Stimulated activated CD8-positive, alpha-beta memory T cell treated with anti-CD3 and anti-CD28 coated beads, Interleukin-4, amount 100 ng/mL, for 24 hours (primary cell): ENCODE results near the gene LMF1.

Experiments used
- DNase-seq: peaks from one replicate; pipeline ENCODE4 v3.0.0-alpha.2; 2020; ENCODE audit warnings: low read depth

The LMF1 gene

DNA sequence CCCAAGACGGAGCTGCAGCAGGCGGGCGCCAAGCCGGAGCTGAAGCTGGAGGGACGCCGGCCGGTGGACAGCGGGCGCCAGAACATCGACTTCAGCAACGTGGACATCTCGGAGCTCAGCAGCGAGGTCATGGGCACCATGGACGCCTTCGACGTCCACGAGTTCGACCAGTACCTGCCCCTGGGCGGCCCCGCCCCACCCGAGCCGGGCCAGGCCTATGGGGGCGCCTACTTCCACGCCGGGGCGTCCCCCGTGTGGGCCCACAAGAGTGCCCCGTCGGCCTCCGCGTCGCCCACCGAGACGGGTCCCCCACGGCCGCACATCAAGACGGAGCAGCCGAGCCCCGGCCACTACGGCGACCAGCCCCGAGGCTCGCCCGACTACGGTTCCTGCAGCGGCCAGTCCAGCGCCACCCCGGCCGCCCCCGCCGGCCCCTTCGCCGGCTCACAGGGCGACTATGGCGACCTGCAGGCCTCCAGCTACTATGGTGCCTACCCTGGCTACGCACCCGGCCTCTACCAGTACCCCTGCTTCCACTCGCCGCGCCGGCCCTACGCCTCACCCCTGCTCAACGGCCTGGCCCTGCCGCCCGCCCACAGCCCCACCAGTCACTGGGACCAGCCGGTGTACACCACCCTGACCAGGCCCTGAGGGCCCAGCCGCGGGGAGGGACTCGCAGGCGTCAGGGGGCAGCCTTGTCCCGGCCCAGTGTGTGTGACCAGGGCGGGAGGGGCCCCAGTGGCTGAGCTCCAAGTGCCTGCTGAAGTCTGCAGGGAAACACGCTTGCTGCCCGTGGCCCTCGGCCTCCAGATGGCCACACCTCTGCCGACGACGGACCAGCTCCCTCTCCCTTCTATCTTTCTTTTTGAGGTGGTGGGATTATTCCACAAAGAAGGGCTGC lies 14.2 kb upstream of the LMF1 start:
- no peak for DNase-seq

DNA sequence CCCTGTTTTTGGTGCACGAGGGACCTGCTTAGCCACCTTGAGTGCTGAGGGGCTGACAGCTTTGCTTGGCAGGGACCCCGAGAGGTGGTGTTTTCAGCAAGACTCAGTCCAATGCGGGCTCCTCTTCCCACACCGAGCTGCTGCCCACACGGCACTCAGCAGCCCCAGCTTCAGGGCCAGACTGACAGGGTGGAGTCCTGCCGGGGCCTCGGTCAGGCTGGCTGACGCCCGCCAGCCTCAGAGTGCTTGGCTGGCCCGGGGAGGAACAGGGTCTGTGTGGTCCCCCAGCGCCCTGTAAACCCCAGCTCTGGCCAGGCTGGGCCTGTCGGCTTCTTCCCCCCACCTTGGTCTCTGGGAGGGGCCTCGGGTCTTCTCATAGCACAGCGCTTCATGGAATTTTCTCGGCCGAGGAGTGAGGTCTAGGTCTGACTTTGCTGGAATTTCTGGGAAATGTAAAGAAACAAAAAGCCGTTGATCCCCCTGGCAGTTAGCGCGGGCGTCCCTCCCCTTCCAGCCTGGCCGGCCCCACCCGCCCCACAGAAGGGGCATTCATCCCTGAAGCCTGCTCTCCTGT lies 13.4 kb upstream of the LMF1 start:
- no peak for DNase-seq

GRCh38 chr16:983044-984030 lies 12.6 kb upstream of the LMF1 start:
- no peak for DNase-seq

DNA sequence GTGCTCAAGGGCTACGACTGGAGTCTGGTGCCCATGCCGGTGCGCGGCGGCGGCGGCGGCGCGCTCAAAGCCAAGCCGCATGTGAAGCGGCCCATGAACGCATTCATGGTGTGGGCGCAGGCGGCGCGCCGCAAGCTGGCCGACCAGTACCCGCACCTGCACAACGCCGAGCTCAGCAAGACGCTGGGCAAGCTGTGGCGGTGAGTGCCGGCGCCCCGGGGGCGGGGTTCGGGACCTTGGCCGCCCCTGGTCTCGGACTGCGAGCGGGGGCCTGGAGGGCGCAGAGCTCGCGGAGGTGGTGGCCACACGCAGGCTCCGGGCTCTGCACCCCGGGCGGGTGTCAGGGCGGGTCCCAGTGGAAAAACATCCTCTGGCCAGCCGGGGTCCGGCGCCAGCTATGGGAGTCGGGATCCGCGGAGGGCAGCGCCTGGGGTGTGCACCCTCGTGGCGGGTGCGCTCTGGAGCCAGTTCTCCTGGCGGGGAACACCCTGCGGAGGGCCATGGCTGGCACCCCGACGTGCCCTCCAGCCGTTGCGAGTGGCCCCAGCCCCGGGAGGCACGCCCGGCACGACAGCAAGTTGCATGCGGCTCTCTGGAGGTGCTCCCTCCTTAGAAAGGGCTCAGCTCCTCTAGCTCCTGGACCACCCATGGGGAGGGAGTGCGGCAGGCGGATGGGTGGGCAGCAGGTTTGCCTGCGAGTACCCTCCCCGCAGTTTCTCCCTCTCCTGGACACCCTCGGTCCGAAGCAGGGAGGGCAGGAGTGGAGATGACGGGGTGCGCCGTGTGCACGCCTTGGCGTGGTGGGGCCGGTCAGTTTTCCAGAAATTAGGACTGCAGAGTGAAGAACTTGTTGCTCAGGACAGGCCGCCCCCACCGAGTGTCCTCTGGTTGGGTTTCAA lies 11.6 kb upstream of the LMF1 start:
- DNase-seq, result no peak

DNA sequence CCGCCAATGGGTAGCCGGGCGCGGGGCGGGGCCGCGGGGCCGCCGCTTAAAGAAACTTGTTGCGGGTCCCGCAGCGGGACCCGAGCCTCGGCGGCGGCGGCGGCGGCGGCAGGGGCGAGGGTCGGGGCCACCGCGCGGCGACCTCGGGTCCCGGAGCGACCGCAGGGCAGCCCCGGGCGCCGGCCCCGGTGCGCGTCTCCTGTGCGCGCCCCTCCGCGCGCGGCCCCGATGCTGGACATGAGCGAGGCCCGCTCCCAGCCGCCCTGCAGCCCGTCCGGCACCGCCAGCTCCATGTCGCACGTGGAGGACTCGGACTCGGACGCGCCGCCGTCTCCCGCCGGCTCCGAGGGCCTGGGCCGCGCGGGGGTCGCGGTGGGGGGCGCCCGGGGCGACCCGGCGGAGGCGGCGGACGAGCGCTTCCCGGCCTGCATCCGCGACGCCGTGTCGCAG lies 10.9 kb upstream of the LMF1 start, which contains the start of gene SOX8:
TSS of gene SOX8 (plus strand) at position 76 of the 450 bp plus-strand sequence. CDS start at position 229, 153 bp downstream.
- no peak for DNase-seq

GRCh38 chr16:980595-980854 lies 9.7 kb upstream of the LMF1 start:
- no peak for DNase-seq

GRCh38 chr16:979859-980594 lies 9.2 kb upstream of the LMF1 start:
- no peak for DNase-seq

DNA sequence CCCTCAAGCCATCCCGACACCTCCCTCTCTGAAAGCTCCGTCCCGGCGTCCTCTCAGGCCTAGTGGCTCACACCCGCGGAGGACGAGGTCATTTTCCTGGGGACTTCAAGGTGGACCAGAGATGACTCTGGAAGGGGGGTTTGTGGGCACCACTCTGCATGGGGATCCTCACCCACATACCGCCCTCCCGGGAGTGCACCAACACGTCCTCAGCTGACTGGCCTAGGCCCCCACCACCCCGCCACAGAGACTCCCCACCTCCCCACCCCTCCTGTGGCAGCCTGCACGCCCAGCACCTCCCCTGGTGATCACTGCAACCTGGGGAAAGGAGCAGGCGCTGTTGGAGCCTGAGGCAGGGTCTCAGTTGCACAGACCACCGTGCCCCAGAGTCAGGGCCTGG lies 8.4 kb upstream of the LMF1 start:
- no peak for DNase-seq

- no peak for DNase-seq
Observed at GRCh38 chr16:978403-978802, 7.6 kb upstream of the LMF1 start.

DNA sequence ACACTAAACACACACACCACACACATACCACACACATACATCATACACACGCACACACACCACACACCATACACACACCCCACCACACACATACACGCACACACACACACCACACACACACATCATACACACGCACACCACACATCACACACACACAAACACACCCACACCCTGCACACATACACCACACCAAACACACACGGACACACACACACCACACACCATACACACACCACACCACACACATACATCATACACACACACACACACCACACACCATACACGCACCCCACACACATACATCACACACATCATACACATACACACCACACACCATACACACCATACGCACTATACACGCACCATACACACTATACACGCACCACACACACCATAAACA lies 7.1 kb upstream of the LMF1 start:
- DNase-seq, result no peak

DNA sequence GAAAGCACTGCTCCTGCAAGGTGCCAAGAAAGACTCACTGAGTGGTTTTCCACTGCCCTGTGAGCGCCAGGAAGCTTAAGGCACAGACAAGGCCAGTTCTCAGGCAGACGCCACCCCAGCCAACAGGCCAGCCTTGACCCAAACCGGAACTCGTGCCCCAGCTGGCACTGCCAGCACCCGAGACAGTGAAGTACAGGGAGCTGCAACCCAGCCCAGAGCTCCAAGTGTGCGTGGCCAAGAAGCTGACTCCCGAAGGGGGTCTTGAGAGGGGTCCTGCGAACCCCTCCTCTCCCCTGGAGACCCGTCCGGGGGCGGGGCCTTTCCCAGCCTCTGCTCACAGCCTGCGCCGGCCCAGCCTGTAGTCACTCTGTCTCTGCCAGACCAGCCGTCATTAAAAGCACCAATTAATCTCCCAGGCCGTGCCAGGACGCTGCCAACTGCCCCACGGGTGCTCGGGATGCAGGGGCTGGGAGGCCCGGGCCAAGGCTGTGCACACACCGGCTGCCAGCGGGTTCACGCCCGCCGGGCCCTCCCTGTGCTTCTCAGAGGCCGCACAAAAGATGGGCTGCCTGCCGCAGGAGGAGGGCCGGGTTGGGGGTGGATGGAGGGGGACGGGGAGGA lies 6.4 kb upstream of the LMF1 start:
- no peak for DNase-seq

GRCh38 chr16:976389-976931 lies 5.7 kb upstream of the LMF1 start:
- DNase-seq, result no peak

DNA sequence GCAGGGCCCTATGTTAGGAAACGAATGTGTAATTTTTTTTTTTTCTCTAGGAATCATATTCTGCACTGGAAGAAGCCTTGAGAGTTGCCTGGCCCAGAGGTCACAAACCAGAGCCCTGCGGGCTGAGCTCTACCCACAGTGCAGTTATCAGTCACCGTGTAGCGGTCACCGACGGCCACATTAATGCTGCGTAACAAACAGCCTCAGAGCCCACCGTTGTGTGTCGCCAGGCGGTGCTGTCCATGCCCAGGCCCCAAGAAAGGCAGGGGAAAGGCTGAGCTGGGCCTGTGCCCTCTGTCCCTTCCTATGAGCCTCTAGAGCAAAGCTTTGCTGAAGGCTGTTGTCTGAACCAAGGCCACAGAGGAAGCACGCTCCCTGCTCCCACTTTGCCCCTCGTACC lies 4.5 kb upstream of the LMF1 start:
- DNase-seq, result no peak

DNA sequence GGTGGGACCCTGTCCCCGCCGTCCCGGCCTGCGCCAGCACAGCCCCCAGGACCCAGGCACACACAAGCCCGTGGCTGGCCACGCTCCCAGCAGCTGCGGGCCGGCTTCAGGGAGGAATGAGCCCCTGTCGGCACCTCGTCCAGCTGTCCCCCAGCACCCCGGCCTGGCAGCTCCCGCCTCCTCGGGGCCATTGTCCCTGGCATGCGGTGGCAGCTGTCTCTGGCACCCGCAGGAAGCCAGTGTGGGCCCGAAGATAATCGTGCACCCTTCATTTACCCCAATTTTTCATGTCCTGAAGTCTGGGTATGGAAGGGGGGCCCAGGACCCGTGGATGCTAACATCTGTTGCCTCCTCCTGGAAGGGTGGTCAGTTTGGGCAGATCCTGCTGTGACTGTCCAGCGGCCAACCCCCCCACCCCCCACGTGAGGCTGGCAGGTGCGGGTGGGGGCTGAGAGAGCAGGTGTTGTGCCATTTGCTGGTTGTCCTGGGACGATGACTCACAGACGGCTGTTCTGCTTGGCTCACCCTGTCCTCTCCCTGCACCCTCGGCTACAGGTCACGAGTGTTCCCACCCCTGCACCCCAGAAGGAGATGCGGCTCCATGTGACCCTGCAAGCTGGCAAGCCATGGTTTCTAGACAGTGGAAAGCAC lies 4.0 kb upstream of the LMF1 start:
- no peak for DNase-seq

GRCh38 chr16:974001-974601 lies 3.3 kb upstream of the LMF1 start:
- DNase-seq, result no peak

GRCh38 chr16:973366-973765 lies 2.6 kb upstream of the LMF1 start:
- no peak for DNase-seq

DNA sequence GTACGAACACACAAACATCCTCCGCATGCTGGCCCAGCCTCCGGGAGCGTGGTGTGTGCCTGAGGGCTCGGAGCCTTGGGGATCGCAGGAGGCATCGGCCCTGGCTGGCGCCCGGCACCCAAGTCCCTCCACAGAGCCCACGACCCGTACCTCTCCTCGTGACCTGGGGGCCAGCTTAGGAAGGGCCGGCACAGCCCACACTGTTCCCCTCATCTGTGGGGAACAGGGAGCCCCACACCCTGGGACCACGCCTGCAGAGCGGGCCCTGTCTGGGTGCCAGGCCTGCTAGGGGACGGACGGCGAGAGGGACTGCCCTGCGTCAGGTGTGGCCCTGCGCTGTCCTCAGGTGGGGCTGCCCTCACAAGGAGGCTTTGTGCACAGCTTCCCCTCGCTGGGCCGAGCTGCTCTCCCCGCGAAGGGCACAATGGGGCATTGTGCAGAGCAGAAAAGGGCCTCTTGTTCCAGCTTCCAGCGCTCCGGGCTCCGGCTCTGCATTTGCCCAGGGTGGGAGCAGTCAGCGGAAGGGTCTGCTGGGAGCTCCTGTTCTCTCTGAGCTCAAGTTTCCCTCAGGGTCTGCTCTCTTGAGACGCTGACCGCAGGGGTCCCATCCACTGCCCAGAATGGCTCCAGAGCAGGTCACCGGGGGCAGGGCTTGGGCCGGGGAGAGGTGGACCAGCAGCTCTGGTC lies 1.7 kb upstream of the LMF1 start:
- DNase-seq, result no peak

DNA sequence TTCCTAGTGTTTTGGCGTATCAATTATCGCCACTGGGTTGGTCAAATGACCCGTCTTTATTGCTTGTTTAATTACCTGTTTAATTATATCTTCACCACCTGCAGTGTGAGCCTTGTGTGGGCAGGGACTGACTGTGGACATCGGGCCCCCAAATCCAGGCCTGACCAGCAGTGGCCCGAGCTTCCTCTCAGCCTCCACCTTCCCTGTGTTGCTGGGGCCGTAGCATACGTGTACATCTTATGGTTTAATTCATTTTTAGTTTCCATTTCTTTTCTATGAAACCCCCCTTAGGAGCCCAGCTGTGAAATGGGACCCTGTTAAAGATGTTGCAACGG lies 1.2 kb upstream of the LMF1 start:
- no peak for DNase-seq

- no peak for DNase-seq
Observed at GRCh38 chr16:971582-971905, 760 bp upstream of the LMF1 start.
